ENCODE results near the gene EEIG1.

DNA sequence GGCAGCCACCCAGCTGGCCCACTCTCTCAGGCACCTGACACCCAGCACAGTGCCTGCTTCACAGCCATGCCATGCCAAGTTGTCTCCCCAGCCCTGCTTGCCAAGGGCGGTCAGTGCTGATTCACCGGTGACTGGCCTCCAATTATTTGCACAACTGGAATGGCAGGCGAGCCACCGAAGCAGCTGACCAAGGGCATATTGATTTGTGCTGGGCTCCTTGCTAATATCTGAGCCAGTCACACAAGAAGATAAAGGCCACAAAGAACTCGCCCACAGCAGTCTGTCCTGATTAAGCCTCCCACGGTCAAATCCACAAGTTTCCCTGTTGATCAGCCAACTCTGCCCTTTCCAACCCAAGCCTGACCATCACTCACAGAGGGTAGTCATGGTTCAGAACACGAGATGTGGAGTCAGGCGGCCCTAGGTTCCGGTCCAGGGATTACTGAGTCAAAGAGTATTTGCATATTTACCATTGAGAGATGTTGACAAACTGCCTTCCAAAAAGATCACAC lies 6.4 kb upstream of the EEIG1 start:
- TF ChIP-seq, protein P1, sequence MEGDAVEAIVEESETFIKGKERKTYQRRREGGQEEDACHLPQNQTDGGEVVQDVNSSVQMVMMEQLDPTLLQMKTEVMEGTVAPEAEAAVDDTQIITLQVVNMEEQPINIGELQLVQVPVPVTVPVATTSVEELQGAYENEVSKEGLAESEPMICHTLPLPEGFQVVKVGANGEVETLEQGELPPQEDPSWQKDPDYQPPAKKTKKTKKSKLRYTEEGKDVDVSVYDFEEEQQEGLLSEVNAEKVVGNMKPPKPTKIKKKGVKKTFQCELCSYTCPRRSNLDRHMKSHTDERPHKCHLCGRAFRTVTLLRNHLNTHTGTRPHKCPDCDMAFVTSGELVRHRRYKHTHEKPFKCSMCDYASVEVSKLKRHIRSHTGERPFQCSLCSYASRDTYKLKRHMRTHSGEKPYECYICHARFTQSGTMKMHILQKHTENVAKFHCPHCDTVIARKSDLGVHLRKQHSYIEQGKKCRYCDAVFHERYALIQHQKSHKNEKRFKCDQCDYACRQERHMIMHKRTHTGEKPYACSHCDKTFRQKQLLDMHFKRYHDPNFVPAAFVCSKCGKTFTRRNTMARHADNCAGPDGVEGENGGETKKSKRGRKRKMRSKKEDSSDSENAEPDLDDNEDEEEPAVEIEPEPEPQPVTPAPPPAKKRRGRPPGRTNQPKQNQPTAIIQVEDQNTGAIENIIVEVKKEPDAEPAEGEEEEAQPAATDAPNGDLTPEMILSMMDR (IDR thresholded peaks at IDR 0.05) = no peak
- TF ChIP-seq POLR2A (IDR thresholded peaks at IDR 0.05) = no peak

All from suprapubic skin (tissue), 3 donors.